ENCODE data around the gene PAQR4. TPM values are rescaled to one million over a fixed set of nuclear protein-coding genes. Genes with fewer than 3 reads are reported as not detected.

Gene PAQR4
- total and polyA plus RNA-seq, 8 donors = 9.5 to 20.1 (median 15.4) TPM

GRCh38 chr16:3004781-3005284 lies 35.7 kb downstream of the PAQR4 start:
- no peaks in the 10 kb centered on the region for H3K9me3 ChIP-seq
- DNase-seq = peak in 2 of 4 donors; percentile 67 to 90
- peak overlapping the region; percentile 5 to 89 for H3K27ac ChIP-seq
- H3K4me1 ChIP-seq = peaks cover 7 to 54% of the 10 kb centered on the region in 2 donors
- peaks cover 6 to 60% of the 10 kb centered on the region in 2 donors for H3K27me3 ChIP-seq
- H3K4me3 ChIP-seq = peak overlapping the region; percentile 17 to 47
- peak; percentile 23 for ATAC-seq
- TF ChIP-seq CTCF (IDR thresholded peaks at IDR 0.05) = no peak
- H3K36me3 ChIP-seq = no peaks in the 10 kb centered on the region
- intact Hi-C loops (cut with DNase I) = no loop called here

DNA sequence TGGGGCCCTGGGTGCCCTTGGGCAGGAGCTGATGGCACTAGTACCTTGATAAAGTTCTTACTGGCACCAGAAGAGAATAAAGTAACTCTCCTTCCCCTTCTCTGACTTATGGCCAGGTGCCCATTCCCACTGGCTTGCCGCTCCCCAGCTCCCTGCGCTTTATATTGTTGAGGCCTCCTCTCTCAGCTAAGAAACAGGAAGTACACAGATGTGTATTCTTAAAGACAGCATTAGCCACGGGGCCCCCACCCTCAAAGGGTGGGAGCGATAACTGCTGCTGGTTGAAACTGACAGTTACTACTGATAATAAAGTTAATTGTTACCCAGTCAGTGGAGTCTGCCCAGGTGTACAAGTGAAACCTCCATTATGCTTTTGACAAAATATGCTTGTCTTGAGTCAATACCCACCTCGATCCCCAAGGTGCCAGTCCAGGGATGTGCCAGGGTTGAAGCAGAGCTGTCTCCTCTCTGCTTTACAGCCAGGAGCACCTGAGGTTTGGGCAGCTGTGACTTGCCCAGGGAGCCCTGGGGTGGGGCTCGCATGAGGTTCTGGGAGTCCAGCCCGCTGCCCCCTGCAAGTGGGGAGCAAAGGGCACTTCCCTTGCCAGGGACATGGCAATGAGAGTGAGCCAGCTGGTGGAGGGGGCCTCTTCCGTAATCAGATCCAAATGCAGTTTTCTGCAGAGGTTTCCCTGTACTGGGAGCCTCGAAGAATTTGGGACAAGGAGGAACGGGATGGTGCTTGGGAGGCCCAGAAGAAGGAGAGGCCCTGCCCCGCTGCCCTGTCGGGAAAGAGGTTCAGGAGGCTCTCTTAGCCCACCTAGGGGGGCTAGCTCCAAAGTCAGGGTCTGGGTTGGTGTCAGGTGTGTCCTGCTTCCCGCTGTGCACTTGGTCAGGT lies 38.2 kb downstream of the PAQR4 start:
- Histone ChIP-seq H3K9me3 (no peaks in the 10 kb centered on the region), H3K27ac (peak overlapping the region in 1 of 2 donors; percentile 89), H3K27me3 (peaks cover 12 to 74% of the 10 kb centered on the region in 2 donors), H3K4me3 (peak overlapping the region in 1 of 2 donors; percentile 26), H3K4me1 (peaks cover 7 to 60% of the 10 kb centered on the region in 2 donors), H3K36me3 (no peaks in the 10 kb centered on the region)
- intact Hi-C loops (cut with DNase I) = no loop called here
- TF ChIP-seq CTCF (IDR thresholded peaks at IDR 0.05) = no peak
- no peak for DNase-seq
- no peak for ATAC-seq

GRCh38 chr16:3007957-3008689 lies 39.0 kb downstream of the PAQR4 start:
- DNase-seq = peak in 1 of 4 donors; percentile 74
- peaks cover 14 to 82% of the 10 kb centered on the region in 2 donors for H3K27me3 ChIP-seq
- peak overlapping the region in 1 of 2 donors; percentile 26 for H3K4me3 ChIP-seq
- no peak for TF ChIP-seq CTCF (IDR thresholded peaks at IDR 0.05)
- ATAC-seq = no peak
- H3K9me3 ChIP-seq = no peaks in the 10 kb centered on the region
- H3K27ac ChIP-seq = peak overlapping the region in 1 of 2 donors; percentile 89
- peaks cover 7 to 66% of the 10 kb centered on the region in 2 donors for H3K4me1 ChIP-seq
- intact Hi-C loops (cut with DNase I) = no loop called here
- H3K36me3 ChIP-seq = no peaks in the 10 kb centered on the region

GRCh38 chr16:3008690-3009037 lies 39.5 kb downstream of the PAQR4 start:
- peaks cover 7 to 62% of the 10 kb centered on the region in 2 donors for H3K4me1 ChIP-seq

More at GRCh38 chr16:3008690-3009037, 39.5 kb downstream of the PAQR4 start:
- Histone ChIP-seq H3K27ac (peak overlapping the region in 1 of 2 donors; percentile 89), H3K36me3 (no peaks in the 10 kb centered on the region), H3K4me3 (no peak overlapping the region), H3K9me3 (no peaks in the 10 kb centered on the region), H3K27me3 (peaks cover 14 to 88% of the 10 kb centered on the region in 2 donors)
- TF ChIP-seq CTCF (IDR thresholded peaks at IDR 0.05) = no peak
- DNase-seq (no peak), ATAC-seq (no peak)
- intact Hi-C loops (cut with DNase I) = no loop called here
